ENCODE measurements around the gene RAB22A. TPM values are rescaled to one million over a fixed set of nuclear protein-coding genes. Genes with fewer than 3 reads are reported as not detected.

Gene RAB22A
- total RNA-seq, 2 donors from 2014 or later, result 7.5 to 9.3 TPM

DNA sequence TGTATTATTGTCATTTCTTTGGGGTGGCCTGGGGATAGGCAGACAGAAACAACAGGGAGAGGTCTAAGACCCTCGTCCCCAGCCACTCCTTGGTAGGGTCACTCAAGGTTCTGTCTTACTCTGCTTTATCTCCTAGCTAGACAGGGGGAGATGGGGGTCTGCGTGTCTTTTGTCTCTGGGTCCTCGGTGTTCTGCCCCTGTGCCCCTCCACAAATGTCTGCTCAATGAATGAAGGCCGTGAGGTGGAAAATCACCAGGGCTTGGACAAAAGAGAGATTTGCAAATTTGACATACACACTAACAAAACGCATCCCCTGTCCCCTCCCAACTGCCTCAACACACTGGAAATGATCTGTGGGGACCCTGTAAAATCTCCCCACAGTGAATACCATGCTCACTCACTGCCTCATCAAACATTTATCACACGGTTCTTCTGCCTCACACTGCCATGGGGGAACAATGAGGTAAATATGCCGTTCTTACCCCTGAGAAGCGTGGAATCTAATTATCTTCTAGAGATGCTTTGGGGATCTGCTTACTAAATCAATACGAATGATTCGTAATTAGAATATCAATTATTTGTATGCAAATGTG, 66.3 kb downstream of the RAB22A start:
- TF ChIP-seq, protein P1, sequence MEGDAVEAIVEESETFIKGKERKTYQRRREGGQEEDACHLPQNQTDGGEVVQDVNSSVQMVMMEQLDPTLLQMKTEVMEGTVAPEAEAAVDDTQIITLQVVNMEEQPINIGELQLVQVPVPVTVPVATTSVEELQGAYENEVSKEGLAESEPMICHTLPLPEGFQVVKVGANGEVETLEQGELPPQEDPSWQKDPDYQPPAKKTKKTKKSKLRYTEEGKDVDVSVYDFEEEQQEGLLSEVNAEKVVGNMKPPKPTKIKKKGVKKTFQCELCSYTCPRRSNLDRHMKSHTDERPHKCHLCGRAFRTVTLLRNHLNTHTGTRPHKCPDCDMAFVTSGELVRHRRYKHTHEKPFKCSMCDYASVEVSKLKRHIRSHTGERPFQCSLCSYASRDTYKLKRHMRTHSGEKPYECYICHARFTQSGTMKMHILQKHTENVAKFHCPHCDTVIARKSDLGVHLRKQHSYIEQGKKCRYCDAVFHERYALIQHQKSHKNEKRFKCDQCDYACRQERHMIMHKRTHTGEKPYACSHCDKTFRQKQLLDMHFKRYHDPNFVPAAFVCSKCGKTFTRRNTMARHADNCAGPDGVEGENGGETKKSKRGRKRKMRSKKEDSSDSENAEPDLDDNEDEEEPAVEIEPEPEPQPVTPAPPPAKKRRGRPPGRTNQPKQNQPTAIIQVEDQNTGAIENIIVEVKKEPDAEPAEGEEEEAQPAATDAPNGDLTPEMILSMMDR (IDR thresholded peaks at IDR 0.05), result no peak
- no peaks in the 10 kb centered on the region for H3K36me3 ChIP-seq
- no peaks in the 10 kb centered on the region for H3K9me3 ChIP-seq
- H3K27ac ChIP-seq, result no peak overlapping the region
- no peaks in the 10 kb centered on the region for H3K4me1 ChIP-seq
- no peaks in the 10 kb centered on the region for H3K27me3 ChIP-seq
- no peak overlapping the region for H3K4me3 ChIP-seq
- no peak for DNase-seq (ENCODE audit: low spot score)

- TF ChIP-seq, protein P1 (IDR thresholded peaks at IDR 0.05), result no peak
- Histone ChIP-seq H3K4me3 (no peak overlapping the region), H3K27ac (no peak overlapping the region), H3K9me3 (no peaks in the 10 kb centered on the region), H3K27me3 (no peaks in the 10 kb centered on the region), H3K4me1 (no peaks in the 10 kb centered on the region), H3K36me3 (no peaks in the 10 kb centered on the region)
- no peak for DNase-seq (ENCODE audit: low spot score)
Observed at GRCh38 chr20:58377017-58377416, 67.5 kb downstream of the RAB22A start.

GRCh38 chr20:58377766-58378401, 68.4 kb downstream of the RAB22A start:
- Histone ChIP-seq H3K4me1 (no peaks in the 10 kb centered on the region), H3K27ac (no peak overlapping the region), H3K4me3 (no peak overlapping the region), H3K9me3 (no peaks in the 10 kb centered on the region), H3K27me3 (no peaks in the 10 kb centered on the region), H3K36me3 (no peaks in the 10 kb centered on the region)
- TF ChIP-seq, protein P1 (IDR thresholded peaks at IDR 0.05), result no peak
- no peak for DNase-seq (ENCODE audit: low spot score)

DNA sequence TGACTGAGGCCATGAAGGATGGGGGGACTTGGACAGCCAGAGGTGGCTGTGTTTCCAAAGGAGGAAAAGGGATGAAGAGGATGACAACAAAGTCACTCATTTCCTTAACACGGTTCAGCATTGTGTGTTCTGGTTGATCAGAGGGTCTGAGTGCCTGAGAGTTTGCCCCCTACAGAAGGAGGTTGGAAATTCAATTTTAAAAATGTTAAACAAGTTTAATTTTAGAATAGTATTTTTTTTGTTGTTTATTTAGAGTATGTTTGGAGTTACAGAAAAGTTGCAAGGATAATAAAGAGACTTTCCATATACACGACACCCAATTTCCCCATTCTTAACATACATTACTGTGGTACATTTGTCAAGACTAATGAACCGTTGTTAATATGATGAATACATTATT, 69.2 kb downstream of the RAB22A start:
- Histone ChIP-seq H3K4me1 (no peaks in the 10 kb centered on the region), H3K27me3 (no peaks in the 10 kb centered on the region), H3K27ac (no peak overlapping the region), H3K36me3 (no peaks in the 10 kb centered on the region), H3K4me3 (no peak overlapping the region), H3K9me3 (no peaks in the 10 kb centered on the region)
- TF ChIP-seq, protein P1 (IDR thresholded peaks at IDR 0.05), result no peak
- DNase-seq (ENCODE audit: low spot score), result no peak

GRCh38 chr20:58381627-58382026, 72.1 kb downstream of the RAB22A start:
- H3K4me1 ChIP-seq, result no peaks in the 10 kb centered on the region
- no peaks in the 10 kb centered on the region for H3K27me3 ChIP-seq
- no peak for DNase-seq (ENCODE audit: low spot score)
- TF ChIP-seq, protein P1 (IDR thresholded peaks at IDR 0.05), result no peak
- no peaks in the 10 kb centered on the region for H3K9me3 ChIP-seq
- H3K27ac ChIP-seq, result no peak overlapping the region
- no peaks in the 10 kb centered on the region for H3K36me3 ChIP-seq
- no peak overlapping the region for H3K4me3 ChIP-seq

- H3K36me3 ChIP-seq, result no peaks in the 10 kb centered on the region
- no peaks in the 10 kb centered on the region for H3K27me3 ChIP-seq
- H3K9me3 ChIP-seq, result no peaks in the 10 kb centered on the region
- H3K4me3 ChIP-seq, result no peak overlapping the region
- no peak for DNase-seq (ENCODE audit: low spot score)
- TF ChIP-seq, protein P1 (IDR thresholded peaks at IDR 0.05), result no peak
- no peak overlapping the region for H3K27ac ChIP-seq
- H3K4me1 ChIP-seq, result no peaks in the 10 kb centered on the region
Observed at GRCh38 chr20:58382096-58382495, 72.6 kb downstream of the RAB22A start.
